Parathyroid adenoma (tissue), 2 donors: ENCODE data around the gene INF2.

Experiments
- H2AFZ ChIP-seq: fragments of 300-600 bp; sonication (generic); one replicate; pipeline ENCODE4 v1.7.0; 2017; ENCODE audit warnings: antibody characterized with exemption, mild to moderate bottlenecking
- H3K27ac ChIP-seq: fragments of 300-600 bp; sonication (generic); one replicate; pipeline ENCODE4 v1.7.0; 2017
- H3K27me3 ChIP-seq: fragments of 300-600 bp; sonication (generic); one replicate; pipeline ENCODE4 v1.7.0; 2017; ENCODE audit warnings: low read length; ENCODE audit not compliant: control insufficient read depth, insufficient read depth
- H3K36me3 ChIP-seq: fragments of 300-600 bp; sonication (generic); one replicate; pipeline ENCODE4 v1.7.0; 2017; ENCODE audit warnings: low read length; ENCODE audit not compliant: control insufficient read depth, insufficient read depth
- H3K4me1 ChIP-seq: fragments of 300-600 bp; sonication (generic); one replicate; pipeline ENCODE4 v1.7.0; 2017; ENCODE audit warnings: control low read depth
- H3K4me2 ChIP-seq: fragments of 300-600 bp; sonication (generic); one replicate; pipeline ENCODE4 v1.7.0; 2017; ENCODE audit warnings: low read length
- H3K4me3 ChIP-seq: fragments of 300-600 bp; sonication (generic); one replicate; pipeline ENCODE4 v1.7.0; 2017; ENCODE audit warnings: low read depth, low read length
- H3K79me2 ChIP-seq: fragments of 300-600 bp; sonication (generic); one replicate; pipeline ENCODE4 v1.7.0; 2017; ENCODE audit warnings: control low read depth
- H3K9ac ChIP-seq: fragments of 300-600 bp; sonication (generic); one replicate; pipeline ENCODE4 v1.7.0; 2017; ENCODE audit warnings: mild to moderate bottlenecking
- H3K9me3 ChIP-seq: fragments of 300-600 bp; sonication (generic); one replicate; pipeline ENCODE4 v1.7.0; 2017; ENCODE audit warnings: low read length; ENCODE audit not compliant: control insufficient read depth
- CTCF ChIP-seq: fragments of 300-600 bp; sonication (generic); IDR thresholded peaks from one replicate; pipeline ENCODE4 v1.7.0; 2017; ENCODE audit warnings: antibody characterized with exemption, mild to moderate bottlenecking
- donor health status: primary hyperparathyroidism.

The INF2 gene

GRCh38 chr14:104768437-104769323 is 79.3 kb downstream of the INF2 start:
- no peak overlapping the region for H3K27ac ChIP-seq
- H3K4me2 ChIP-seq: no peak overlapping the region
- H3K4me1 ChIP-seq: peaks cover 5% of the 10 kb centered on the region
- no peak overlapping the region for H3K9ac ChIP-seq
- H3K79me2 ChIP-seq: no peaks in the 10 kb centered on the region
- no peaks in the 10 kb centered on the region for H3K36me3 ChIP-seq
- H3K9me3 ChIP-seq: no peaks in the 10 kb centered on the region
- TF ChIP-seq CTCF: peak; percentile 86
- H3K4me3 ChIP-seq: no peak overlapping the region
- H2AFZ ChIP-seq: peak overlapping the region; percentile 11
- no peaks in the 10 kb centered on the region for H3K27me3 ChIP-seq

- no peak overlapping the region for H3K4me3 ChIP-seq
- no peak overlapping the region for H3K27ac ChIP-seq
- H3K4me1 ChIP-seq: peaks cover 5% of the 10 kb centered on the region
- H3K79me2 ChIP-seq: no peaks in the 10 kb centered on the region
- no peaks in the 10 kb centered on the region for H3K27me3 ChIP-seq
- H3K9ac ChIP-seq: no peak overlapping the region
- H3K4me2 ChIP-seq: no peak overlapping the region
- no peak for TF ChIP-seq CTCF
- H3K9me3 ChIP-seq: no peaks in the 10 kb centered on the region
- no peaks in the 10 kb centered on the region for H3K36me3 ChIP-seq
- no peak overlapping the region for H2AFZ ChIP-seq
These were observed 80.1 kb downstream of the INF2 start for GRCh38 chr14:104769324-104770071.

GRCh38 chr14:104770072-104770579 is 80.7 kb downstream of the INF2 start:
- TF ChIP-seq CTCF: no peak
- H3K79me2 ChIP-seq: no peaks in the 10 kb centered on the region
- H3K4me2 ChIP-seq: no peak overlapping the region
- H3K4me1 ChIP-seq: peaks cover 5% of the 10 kb centered on the region
- no peak overlapping the region for H3K4me3 ChIP-seq
- H2AFZ ChIP-seq: no peak overlapping the region
- no peaks in the 10 kb centered on the region for H3K9me3 ChIP-seq
- no peaks in the 10 kb centered on the region for H3K36me3 ChIP-seq
- H3K9ac ChIP-seq: no peak overlapping the region
- H3K27me3 ChIP-seq: no peaks in the 10 kb centered on the region
- no peak overlapping the region for H3K27ac ChIP-seq

DNA sequence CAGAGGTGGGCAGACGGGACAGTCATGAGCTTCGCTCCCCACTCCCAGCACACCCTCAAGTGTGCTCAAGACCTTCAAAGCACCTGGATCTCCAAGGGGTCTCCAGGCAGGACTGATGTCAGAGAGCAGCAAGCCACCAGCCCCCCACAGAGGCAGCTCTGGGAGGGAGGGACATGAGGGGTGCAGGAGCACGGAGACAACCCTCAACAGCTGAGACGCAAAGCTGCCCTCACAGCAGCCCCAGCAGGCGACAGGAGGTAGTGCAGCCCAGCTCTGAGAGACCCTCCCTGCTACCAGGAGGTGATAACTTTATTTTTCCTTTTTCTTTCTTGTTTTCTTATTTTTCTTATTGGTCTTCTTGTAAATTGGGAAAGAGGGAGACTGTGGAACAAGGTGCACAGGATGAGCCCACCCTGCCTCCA is 81.4 kb downstream of the INF2 start:
- peak; percentile 26 for TF ChIP-seq CTCF
- Histone ChIP-seq H3K9ac (no peak overlapping the region), H3K4me1 (peaks cover 5% of the 10 kb centered on the region), H3K27ac (no peak overlapping the region), H3K27me3 (no peaks in the 10 kb centered on the region), H3K4me2 (no peak overlapping the region), H2AFZ (no peak overlapping the region), H3K9me3 (no peaks in the 10 kb centered on the region), H3K79me2 (no peaks in the 10 kb centered on the region), H3K4me3 (no peak overlapping the region), H3K36me3 (no peaks in the 10 kb centered on the region)
